Esophagus squamous epithelium (tissue), 4 donors: ENCODE measurements around the gene TFAP2A.

Source experiments
- POLR2A ChIP-seq, 4 donors: fragments of 450-650 bp; IDR thresholded peaks; one replicate each; pipeline ENCODE4 v1.6.1; 2017; ENCODE audit warnings: antibody characterized with exemption in 4 of 4, mild to moderate bottlenecking in 4 of 4, moderate library complexity in 3 of 4
- TF ChIP-seq, protein P1 (sequence below), 6 experiments: fragments of 450-650 bp in 4 of 6; fragments of 200-600 bp in 2 of 6; sonication (generic) in 2 of 6; IDR thresholded peaks; one replicate each; pipeline ENCODE4 v1.5.1; 2016 to 2019; ENCODE audit warnings: antibody characterized with exemption in 6 of 6, mild to moderate bottlenecking in 4 of 6, moderate library complexity in 4 of 6

DNA sequence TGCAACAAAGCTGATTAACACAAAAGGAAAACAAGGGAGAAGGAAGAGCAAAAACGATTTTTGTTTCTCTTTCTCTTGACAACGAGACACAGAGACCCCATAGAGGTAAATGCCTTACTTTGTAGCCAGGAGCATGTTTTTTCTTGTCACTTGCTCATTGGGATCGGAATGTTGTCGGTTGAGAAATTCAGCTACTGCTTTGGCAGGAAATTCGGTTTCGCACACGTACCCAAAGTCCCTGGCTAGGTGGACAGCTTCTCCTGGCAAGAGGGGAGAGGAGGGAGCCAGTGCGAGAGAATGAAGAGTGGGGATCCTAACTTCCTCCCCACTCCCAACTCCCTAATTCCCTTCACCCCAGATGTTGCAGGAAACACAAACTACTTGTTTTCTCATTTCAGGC lies 14.5 kb downstream of the TFAP2A start:
- peak in 1 of 4 donors; percentile 14 for TF ChIP-seq POLR2A (IDR thresholded peaks at IDR 0.05)
- TF ChIP-seq, protein P1, sequence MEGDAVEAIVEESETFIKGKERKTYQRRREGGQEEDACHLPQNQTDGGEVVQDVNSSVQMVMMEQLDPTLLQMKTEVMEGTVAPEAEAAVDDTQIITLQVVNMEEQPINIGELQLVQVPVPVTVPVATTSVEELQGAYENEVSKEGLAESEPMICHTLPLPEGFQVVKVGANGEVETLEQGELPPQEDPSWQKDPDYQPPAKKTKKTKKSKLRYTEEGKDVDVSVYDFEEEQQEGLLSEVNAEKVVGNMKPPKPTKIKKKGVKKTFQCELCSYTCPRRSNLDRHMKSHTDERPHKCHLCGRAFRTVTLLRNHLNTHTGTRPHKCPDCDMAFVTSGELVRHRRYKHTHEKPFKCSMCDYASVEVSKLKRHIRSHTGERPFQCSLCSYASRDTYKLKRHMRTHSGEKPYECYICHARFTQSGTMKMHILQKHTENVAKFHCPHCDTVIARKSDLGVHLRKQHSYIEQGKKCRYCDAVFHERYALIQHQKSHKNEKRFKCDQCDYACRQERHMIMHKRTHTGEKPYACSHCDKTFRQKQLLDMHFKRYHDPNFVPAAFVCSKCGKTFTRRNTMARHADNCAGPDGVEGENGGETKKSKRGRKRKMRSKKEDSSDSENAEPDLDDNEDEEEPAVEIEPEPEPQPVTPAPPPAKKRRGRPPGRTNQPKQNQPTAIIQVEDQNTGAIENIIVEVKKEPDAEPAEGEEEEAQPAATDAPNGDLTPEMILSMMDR (IDR thresholded peaks at IDR 0.05), result no peak
